SK-N-MC (cell line): ENCODE data around the gene AP1M1.

Experiments
- DNase-seq: peaks from one replicate; pipeline ENCODE4 v3.0.0-alpha.2; 2011; ENCODE audit warnings: low read depth, low spot score
- H3K27ac ChIP-seq: fragments of 200-600 bp; sonication (generic); 2 replicates; pipeline ENCODE4 v1.5.1; 2016; ENCODE audit warnings: mixed run types
- H3K36me3 ChIP-seq: fragments of 200-600 bp; sonication (generic); 2 replicates; pipeline ENCODE4 v1.6.1; 2017; ENCODE audit warnings: antibody characterized with exemption, low read length, mixed read lengths; ENCODE audit not compliant: insufficient read depth
- H3K4me3 ChIP-seq: fragments of 200-600 bp; sonication (generic); 2 replicates; pipeline ENCODE4 v1.5.1; 2016
- H3K9ac ChIP-seq: fragments of 200-600 bp; sonication (generic); 2 replicates; pipeline ENCODE4 v1.8.0; 2017; ENCODE audit warnings: mixed run types, mixed read lengths; ENCODE audit not compliant: insufficient read length
- H3K9me3 ChIP-seq: fragments of 200-600 bp; sonication (generic); 2 replicates; pipeline ENCODE4 v1.6.1; 2017; ENCODE audit warnings: low read depth, mild to moderate bottlenecking, antibody characterized with exemption, low read length, moderate library complexity, mixed read lengths
- EZH2 ChIP-seq: fragments of 200-600 bp; sonication (generic); IDR thresholded peaks from one replicate; pipeline ENCODE4 v1.6.1; 2017; ENCODE audit warnings: antibody characterized with exemption
- FOXP2 ChIP-seq: optimal IDR thresholded peaks from 2 replicates; pipeline ENCODE3; 2011; ENCODE audit warnings: mild to moderate bottlenecking, moderate library complexity; ENCODE audit not compliant: insufficient read depth; ENCODE audit errors: extremely low read length, control extremely low read depth
- POLR2AphosphoS5 ChIP-seq: IDR thresholded peaks from 2 replicates; pipeline ENCODE4 v1.6.1; 2012; ENCODE audit warnings: mild to moderate bottlenecking, low read depth, low read length, borderline replicate concordance

The AP1M1 gene

DNA sequence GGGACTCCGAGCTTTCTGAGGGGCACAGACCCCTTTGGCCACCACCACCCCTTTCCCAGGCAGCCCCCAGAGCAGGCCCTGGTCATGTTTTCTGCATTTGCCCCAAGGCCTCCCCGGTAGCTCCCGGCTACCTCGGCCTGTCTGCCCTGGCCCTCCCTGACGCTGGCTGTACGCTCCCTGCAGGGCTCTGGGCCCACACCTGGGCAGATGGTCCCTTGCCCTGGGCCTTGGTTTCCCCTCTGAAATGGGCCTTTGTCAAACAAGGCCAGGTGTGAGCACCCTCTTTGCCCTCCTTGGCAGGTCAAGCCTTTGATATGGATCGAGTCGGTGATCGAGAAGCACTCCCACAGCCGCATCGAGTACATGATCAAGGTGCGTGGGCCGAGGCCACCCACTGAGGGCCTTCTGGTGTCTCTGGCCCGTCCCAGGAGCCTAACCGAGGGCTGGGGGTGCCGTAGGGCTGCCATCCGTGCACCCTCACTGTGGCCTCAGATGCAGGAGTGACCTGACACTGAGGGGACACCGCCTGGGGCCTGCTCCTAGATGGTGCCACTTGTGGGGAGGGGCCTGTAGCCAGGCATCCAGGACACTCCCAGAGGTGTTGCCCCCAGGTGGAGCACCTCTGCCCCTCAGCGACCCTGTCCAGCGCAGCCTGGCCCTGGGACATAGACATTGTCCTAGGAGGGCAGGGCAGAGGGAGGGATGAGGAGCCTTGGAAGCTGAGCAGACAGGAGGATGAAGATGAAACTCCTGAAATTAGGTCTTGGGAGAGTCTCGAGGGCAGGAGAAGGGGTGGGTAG, 30.3 kb downstream of the AP1M1 start:
- Histone ChIP-seq H3K36me3 (peaks cover 10% of the 10 kb centered on the region), H3K9me3 (no peaks in the 10 kb centered on the region), H3K9ac (no peak overlapping the region), H3K27ac (no peak overlapping the region), H3K4me3 (no peak overlapping the region)
- no peak for DNase-seq
- no peak for TF ChIP-seq POLR2AphosphoS5
- TF ChIP-seq EZH2: no peak
- no peak for TF ChIP-seq FOXP2

DNA sequence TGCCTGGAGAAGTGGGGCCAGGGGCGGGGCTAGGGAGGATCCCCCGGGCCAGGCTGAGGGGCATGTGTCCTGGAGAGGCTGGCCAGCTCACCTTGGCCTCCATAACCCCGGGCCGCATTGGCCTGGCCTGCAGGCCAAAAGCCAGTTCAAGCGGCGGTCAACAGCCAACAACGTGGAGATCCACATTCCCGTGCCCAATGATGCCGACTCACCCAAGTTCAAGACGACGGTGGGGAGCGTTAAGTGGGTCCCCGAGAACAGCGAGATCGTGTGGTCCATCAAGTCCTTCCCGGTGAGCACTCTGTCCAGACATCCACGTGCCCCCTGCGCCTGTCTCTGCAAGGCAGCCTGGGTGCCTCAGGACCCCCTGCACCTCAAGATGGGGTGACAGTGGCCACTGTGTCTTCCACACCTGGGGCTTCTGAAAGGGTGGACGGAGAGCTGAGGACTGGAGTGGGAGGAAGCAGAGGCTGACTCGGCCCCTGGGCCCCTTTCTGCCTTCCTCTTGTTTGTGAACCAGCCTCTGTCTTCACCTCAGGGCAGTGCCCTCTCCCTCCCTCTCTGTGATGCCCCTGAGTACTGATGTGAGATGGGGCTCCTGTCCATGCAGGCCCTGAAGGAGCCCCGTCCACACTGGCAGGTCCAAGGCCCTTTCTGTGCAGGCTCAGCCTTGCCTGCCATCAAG, 31.1 kb downstream of the AP1M1 start:
- Histone ChIP-seq H3K27ac (no peak overlapping the region), H3K4me3 (no peak overlapping the region), H3K9me3 (no peaks in the 10 kb centered on the region), H3K9ac (no peak overlapping the region), H3K36me3 (peaks cover 5% of the 10 kb centered on the region; the same call in 1 of the 2 replicates)
- no peak for DNase-seq
- TF ChIP-seq EZH2 (no peak), POLR2AphosphoS5 (no peak), FOXP2 (no peak)

DNA sequence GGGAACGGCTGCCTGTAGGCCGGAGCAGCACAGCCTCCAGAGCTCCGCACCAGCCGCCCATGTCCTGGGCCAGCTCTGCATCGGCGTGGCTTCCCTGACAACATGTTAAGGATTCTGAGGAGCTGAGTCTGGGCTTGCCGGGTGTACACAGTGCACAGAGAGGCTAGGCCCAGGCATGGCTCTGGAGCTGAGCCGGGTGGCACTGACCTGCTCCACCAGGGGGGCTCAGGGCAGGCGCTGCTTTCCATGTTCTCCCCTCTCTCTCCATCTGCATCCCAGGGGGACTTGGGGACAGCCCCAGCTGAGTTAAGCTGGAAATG, 31.6 kb downstream of the AP1M1 start:
- no peak overlapping the region for H3K4me3 ChIP-seq
- TF ChIP-seq POLR2AphosphoS5 (no peak), FOXP2 (no peak), EZH2 (no peak)
- peaks cover 3% of the 10 kb centered on the region; the same call in 1 of the 2 replicates for H3K36me3 ChIP-seq
- DNase-seq: no peak
- H3K9me3 ChIP-seq: no peaks in the 10 kb centered on the region
- no peak overlapping the region for H3K9ac ChIP-seq
- H3K27ac ChIP-seq: no peak overlapping the region

DNA sequence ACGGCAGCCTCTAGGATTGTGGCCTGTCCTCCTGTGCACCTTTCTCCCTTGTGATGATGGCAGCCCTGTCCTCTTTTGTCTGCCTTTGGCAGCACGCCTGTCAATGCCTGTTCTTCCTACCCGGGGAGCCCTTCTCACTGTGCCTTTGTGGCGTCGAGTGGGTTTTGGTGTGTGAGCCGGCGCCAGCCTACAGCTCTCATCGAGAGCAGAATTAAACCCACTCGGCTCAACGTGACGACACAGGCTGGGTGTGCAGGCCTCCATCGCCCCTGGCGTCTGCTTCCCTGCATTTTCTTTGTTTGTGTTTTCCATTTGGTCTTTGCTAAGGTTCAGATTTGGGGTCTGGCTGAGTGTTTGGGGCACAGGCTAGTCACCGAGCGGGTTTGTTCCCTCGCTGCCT, 34.4 kb downstream of the AP1M1 start:
- Histone ChIP-seq H3K4me3 (no peak overlapping the region), H3K9me3 (no peaks in the 10 kb centered on the region), H3K9ac (no peak overlapping the region), H3K27ac (no peak overlapping the region), H3K36me3 (peaks cover 5% of the 10 kb centered on the region; the same call in 1 of the 2 replicates)
- TF ChIP-seq FOXP2: no peak
- TF ChIP-seq POLR2AphosphoS5: no peak
- TF ChIP-seq EZH2: no peak
- DNase-seq: no peak

DNA sequence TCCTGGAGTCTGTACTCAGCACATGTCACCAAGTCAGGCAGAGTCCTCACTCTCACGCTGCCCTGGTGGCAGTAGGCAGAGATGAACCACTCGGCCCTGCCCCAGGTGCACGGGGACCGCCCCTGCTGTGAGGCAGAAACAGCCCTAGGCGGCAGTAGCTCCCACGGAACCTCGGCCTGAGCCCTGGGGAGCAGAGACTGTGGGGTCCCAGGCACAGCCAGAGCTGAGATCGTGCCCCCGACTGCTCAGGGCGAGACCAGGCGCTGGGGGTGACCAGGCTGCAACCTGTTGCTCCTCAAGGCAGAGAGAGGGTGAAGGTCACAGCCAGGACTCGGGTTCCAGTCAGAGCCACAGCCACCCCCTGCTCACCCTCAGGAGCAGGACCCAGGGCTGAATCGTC, 34.9 kb downstream of the AP1M1 start:
- no peaks in the 10 kb centered on the region for H3K9me3 ChIP-seq
- no peak overlapping the region for H3K9ac ChIP-seq
- H3K4me3 ChIP-seq: no peak overlapping the region
- peaks cover 5% of the 10 kb centered on the region; the same call in 1 of the 2 replicates for H3K36me3 ChIP-seq
- DNase-seq: no peak
- TF ChIP-seq FOXP2 (no peak), EZH2 (no peak), POLR2AphosphoS5 (no peak)
- H3K27ac ChIP-seq: no peak overlapping the region

DNA sequence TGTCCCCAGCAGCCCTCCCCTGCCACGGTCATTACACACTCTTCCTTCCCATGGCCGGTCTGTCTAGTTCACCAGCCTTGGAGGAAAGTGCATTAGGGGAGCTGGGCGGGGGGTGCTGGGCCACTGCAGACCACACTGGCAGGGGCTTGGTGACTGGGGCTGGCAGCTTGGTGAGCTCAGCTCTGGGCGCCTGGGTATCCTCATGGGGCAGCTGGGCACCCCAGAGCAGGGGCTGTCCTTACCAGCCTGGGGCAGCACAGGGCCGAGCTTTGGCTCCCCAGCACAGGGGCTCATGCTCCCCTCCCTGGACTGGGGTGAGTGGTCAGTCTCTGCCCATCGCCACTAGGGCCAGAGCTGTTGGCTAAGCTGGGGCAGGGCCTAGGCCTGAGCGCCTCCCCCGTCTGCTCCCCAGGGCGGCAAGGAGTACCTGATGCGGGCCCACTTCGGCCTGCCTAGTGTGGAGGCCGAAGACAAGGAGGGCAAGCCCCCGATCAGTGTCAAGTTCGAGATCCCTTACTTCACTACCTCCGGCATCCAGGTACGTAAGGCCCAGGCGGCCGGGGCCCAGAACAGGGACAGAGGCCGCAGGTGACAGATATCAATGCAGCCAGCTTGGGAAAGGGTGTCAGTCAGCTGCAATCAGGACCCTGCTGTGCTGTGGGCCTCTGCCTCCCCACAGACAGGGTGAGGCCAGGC, 35.5 kb downstream of the AP1M1 start:
- Histone ChIP-seq H3K9me3 (no peaks in the 10 kb centered on the region), H3K9ac (no peak overlapping the region), H3K4me3 (no peak overlapping the region), H3K36me3 (peaks cover 5% of the 10 kb centered on the region; the same call in 1 of the 2 replicates), H3K27ac (no peak overlapping the region)
- TF ChIP-seq EZH2 (no peak), FOXP2 (no peak), POLR2AphosphoS5 (no peak)
- no peak for DNase-seq

DNA sequence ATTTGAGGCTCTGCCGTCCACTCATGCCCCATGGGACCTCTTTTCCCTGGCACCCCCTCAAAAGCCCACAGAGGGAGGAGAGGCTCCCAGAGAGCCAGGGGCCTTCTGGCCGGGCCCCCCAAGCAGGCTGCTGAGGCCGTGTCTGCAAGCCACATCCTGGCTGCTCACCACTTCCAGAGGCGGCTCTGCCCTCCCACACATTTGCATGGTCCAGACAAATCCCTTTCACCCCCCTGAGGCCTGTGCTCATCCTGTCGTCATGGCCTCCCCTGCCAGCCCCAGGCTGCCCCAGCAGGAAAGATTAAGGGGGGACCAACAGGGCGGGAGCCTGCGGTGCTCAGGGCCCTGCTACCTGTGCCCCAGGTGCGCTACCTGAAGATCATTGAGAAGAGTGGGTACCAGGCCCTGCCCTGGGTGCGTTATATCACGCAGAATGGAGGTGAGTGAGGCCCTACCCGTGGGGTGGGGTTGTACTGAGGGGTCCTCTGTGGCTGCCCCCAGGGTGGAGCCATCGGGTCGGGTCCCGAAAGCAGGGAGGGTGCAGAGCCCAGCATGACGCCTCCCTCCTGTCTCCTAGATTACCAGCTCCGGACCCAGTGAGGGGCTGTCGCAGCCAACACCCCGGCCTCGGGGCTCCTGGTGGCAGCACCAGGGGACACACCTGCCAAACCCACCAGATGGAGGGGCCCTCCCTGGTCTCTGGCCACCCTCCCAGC, 36.3 kb downstream of the AP1M1 start:
- no peak for DNase-seq
- Histone ChIP-seq H3K4me3 (no peak overlapping the region), H3K9me3 (no peaks in the 10 kb centered on the region), H3K9ac (no peak overlapping the region), H3K36me3 (peaks cover 5% of the 10 kb centered on the region; the same call in 1 of the 2 replicates), H3K27ac (no peak overlapping the region)
- TF ChIP-seq EZH2 (no peak), FOXP2 (no peak), POLR2AphosphoS5 (no peak)
